GM19238 (cell line): ENCODE measurements around the gene ARHGAP25.

Source experiments
- DNase-seq: peaks from one replicate; pipeline ENCODE4 v3.0.0; 2011; ENCODE audit warnings: low spot score; ENCODE audit not compliant: insufficient read length

Gene ARHGAP25

GRCh38 chr2:68717305-68717661 lies 17.3 kb upstream of the ARHGAP25 start:
- no peak for DNase-seq

- no peak for DNase-seq
Measured at GRCh38 chr2:68719912-68720311, 14.7 kb upstream of the ARHGAP25 start.

GRCh38 chr2:68720665-68721064 lies 13.9 kb upstream of the ARHGAP25 start:
- DNase-seq = no peak

- no peak for DNase-seq
Measured at GRCh38 chr2:68721482-68722101, 13.0 kb upstream of the ARHGAP25 start.

- DNase-seq = no peak
Measured at GRCh38 chr2:68722712-68723111, 11.9 kb upstream of the ARHGAP25 start.

- DNase-seq = no peak
Measured at GRCh38 chr2:68723181-68723580, 11.4 kb upstream of the ARHGAP25 start.

GRCh38 chr2:68726100-68726499 lies 8.5 kb upstream of the ARHGAP25 start:
- no peak for DNase-seq

- DNase-seq = peak; percentile 50
Measured at GRCh38 chr2:68726608-68727367, 7.8 kb upstream of the ARHGAP25 start.

- DNase-seq = no peak
Measured at GRCh38 chr2:68727683-68728375, 6.8 kb upstream of the ARHGAP25 start.

- DNase-seq = no peak
Measured at GRCh38 chr2:68730828-68731227, 3.8 kb upstream of the ARHGAP25 start.

- DNase-seq = no peak
Measured at GRCh38 chr2:68732036-68732932, 2.3 kb upstream of the ARHGAP25 start.

- DNase-seq = no peak
Measured at GRCh38 chr2:68733365-68733764, 1.2 kb upstream of the ARHGAP25 start.

- DNase-seq = no peak
Measured at GRCh38 chr2:68734176-68734575, 435 bp upstream of the ARHGAP25 start.

GRCh38 chr2:68736086-68736485 lies 1.5 kb downstream of the ARHGAP25 start:
- no peak for DNase-seq

- peak; percentile 40 for DNase-seq
Measured at GRCh38 chr2:68737711-68738110, 3.1 kb downstream of the ARHGAP25 start.

- no peak for DNase-seq
Measured at GRCh38 chr2:68738906-68739594, 4.4 kb downstream of the ARHGAP25 start.

- DNase-seq = no peak
Measured at GRCh38 chr2:68739595-68740399, 5.2 kb downstream of the ARHGAP25 start.

- DNase-seq = no peak
Measured at GRCh38 chr2:68740400-68740914, 5.8 kb downstream of the ARHGAP25 start.

GRCh38 chr2:68741238-68741637 lies 6.6 kb downstream of the ARHGAP25 start:
- no peak for DNase-seq

GRCh38 chr2:68741805-68742306 lies 7.2 kb downstream of the ARHGAP25 start:
- no peak for DNase-seq
